HepG2 (cell line): ENCODE data around the gene HERC4. TPM values are rescaled to one million over a fixed set of nuclear protein-coding genes. Genes with fewer than 3 reads are reported as not detected.
A peak's percentile ranks its signal among the peaks of the same experiment; 100 is the strongest.

Experiments
- CBX1 ChIP-seq: IDR thresholded peaks from one replicate; pipeline ENCODE4 v1.6.1; 2016; ENCODE audit warnings: antibody characterized with exemption, low read depth
- CCAR2 ChIP-seq: fragments of 200-400 bp; formaldehyde crosslinking; optimal IDR thresholded peaks from 2 replicates; pipeline ENCODE3; 2018; ENCODE audit warnings: low read depth, mild to moderate bottlenecking, low read length, moderate library complexity
- CENPT ChIP-seq: sonication (generic); formaldehyde crosslinking; IDR thresholded peaks from 2 replicates; pipeline ENCODE4 v1.8.0; 2022; ENCODE audit warnings: low read depth, mild to moderate bottlenecking, moderate library complexity, missing genetic modification reagents
- GABPB1 ChIP-seq: IDR thresholded peaks from 2 replicates; pipeline ENCODE4 v1.6.1; 2016; ENCODE audit warnings: mild to moderate bottlenecking, missing genetic modification reagents, moderate library complexity, missing compliant biosample characterization
- HDAC1 ChIP-seq: sonication (generic); formaldehyde crosslinking; IDR thresholded peaks from 2 replicates; pipeline ENCODE4 v1.5.1; 2020; ENCODE audit warnings: mild to moderate bottlenecking, missing genetic modification reagents
- HNF1B ChIP-seq: sonication (generic); formaldehyde crosslinking; IDR thresholded peaks from 2 replicates; pipeline ENCODE4 v1.5.1; 2020; ENCODE audit warnings: mild to moderate bottlenecking, moderate library complexity, missing genetic modification reagents
- HNRNPH1 ChIP-seq: fragments of 200-400 bp; formaldehyde crosslinking; optimal IDR thresholded peaks from 2 replicates; pipeline ENCODE3; 2017; ENCODE audit warnings: mild to moderate bottlenecking, low read depth, low read length
- MEIS2 ChIP-seq: sonication (generic); formaldehyde crosslinking; IDR thresholded peaks from 2 replicates; pipeline ENCODE4 v1.9.0; 2021; ENCODE audit warnings: mild to moderate bottlenecking, missing genetic modification reagents
- MTF2 ChIP-seq: sonication (generic); formaldehyde crosslinking; IDR thresholded peaks from 2 replicates; pipeline ENCODE4 v1.5.0; 2020; ENCODE audit warnings: missing genetic modification reagents, borderline replicate concordance
- PHF20 ChIP-seq: sonication (generic); formaldehyde crosslinking; IDR thresholded peaks from 2 replicates; pipeline ENCODE4 v1.5.0; 2020; ENCODE audit warnings: mild to moderate bottlenecking, missing genetic modification reagents
- REL ChIP-seq: sonication (generic); formaldehyde crosslinking; conservative IDR thresholded peaks from 2 replicates; pipeline ENCODE4 v1.8.0; 2022; ENCODE audit warnings: mild to moderate bottlenecking, missing genetic modification reagents, moderate library complexity
- RXRB ChIP-seq: IDR thresholded peaks from 2 replicates; pipeline ENCODE4 v1.6.1; 2016; ENCODE audit warnings: borderline replicate concordance, missing genetic modification reagents, missing compliant biosample characterization
- SMARCC2 ChIP-seq: fragments of 450-650 bp; IDR thresholded peaks from 2 replicates; pipeline ENCODE4 v1.6.1; 2017; ENCODE audit warnings: antibody characterized with exemption, mild to moderate bottlenecking
- SOX6 ChIP-seq, 2 experiments: fragments of 450-650 bp in 1 of 2; sonication (generic) in 1 of 2; formaldehyde crosslinking in 1 of 2; IDR thresholded peaks; 2 replicates each; pipeline versions ENCODE4 v1.4.0 to v1.6.1; 2017 to 2020; ENCODE audit warnings: antibody characterized with exemption in 1 of 2, mild to moderate bottlenecking in 1 of 2, missing genetic modification reagents in 1 of 2
- THAP8 ChIP-seq: sonication (generic); formaldehyde crosslinking; IDR thresholded peaks from 2 replicates; pipeline ENCODE4 v1.5.1; 2020; ENCODE audit warnings: missing genetic modification reagents, mild to moderate bottlenecking, borderline replicate concordance
- ZFYVE20 ChIP-seq: sonication (generic); formaldehyde crosslinking; IDR thresholded peaks from 2 replicates; pipeline ENCODE4 v1.8.0; 2023; ENCODE audit warnings: low read depth, mild to moderate bottlenecking, moderate library complexity, missing genetic modification reagents, borderline replicate concordance
- ZNF225 ChIP-seq: sonication (generic); formaldehyde crosslinking; IDR thresholded peaks from 2 replicates; pipeline ENCODE4 v1.4.0; 2020; ENCODE audit warnings: mild to moderate bottlenecking, missing genetic modification reagents
- ZNF44 ChIP-seq: sonication (generic); formaldehyde crosslinking; IDR thresholded peaks from 2 replicates; pipeline ENCODE4 v1.5.1; 2020; ENCODE audit warnings: mild to moderate bottlenecking, missing genetic modification reagents
- ZNF607 ChIP-seq: sonication (generic); formaldehyde crosslinking; IDR thresholded peaks from 2 replicates; pipeline ENCODE4 v1.5.1; 2020; ENCODE audit warnings: missing genetic modification reagents, mild to moderate bottlenecking, borderline replicate concordance
- ZNF746 ChIP-seq: sonication (generic); formaldehyde crosslinking; IDR thresholded peaks from 2 replicates; pipeline ENCODE4 v1.8.0; 2022; ENCODE audit warnings: mild to moderate bottlenecking, missing genetic modification reagents
- ZSCAN21 ChIP-seq: sonication (generic); formaldehyde crosslinking; IDR thresholded peaks from 2 replicates; pipeline ENCODE4 v1.8.0; 2022; ENCODE audit warnings: mild to moderate bottlenecking, missing genetic modification reagents, moderate library complexity, borderline replicate concordance
- polyA plus RNA-seq, 8 experiments: library from polyadenylated mRNA; depleted of rRNA in 3 of 8; stranded (reverse) in 7 of 8; unstranded in 1 of 8; fragments of >200 nt; fragmentation: Illumina TruSeq in 4 of 8; extraction: Trizol in 4 of 8; gene quantifications; 2 replicates each; pipeline versions ENCODE4 v1.2.1 to v1.2.3, GENCODE V29; 2011 to 2016; ENCODE audit warnings: low read depth in 4 of 8, missing spikeins in 1 of 8, mixed read lengths in 1 of 8; ENCODE audit not compliant: insufficient read depth in 1 of 8
- total RNA-seq, 5 experiments: library from RNA; depleted of rRNA; stranded (reverse); fragments of >200 nt; fragmentation: Illumina TruSeq; extraction: Trizol; gene quantifications; 2 replicates each; pipeline ENCODE4 v1.2.3, GENCODE V29; 2016; ENCODE audit warnings: low read depth in 1 of 5
- TF ChIP-seq, protein P1 (sequence below): sonication (generic); formaldehyde crosslinking; IDR thresholded peaks from 2 replicates; pipeline ENCODE4 v1.8.1; 2023; ENCODE audit warnings: missing genetic modification reagents, mild to moderate bottlenecking, borderline replicate concordance
- TF ChIP-seq, protein P2 (sequence below): sonication (generic); formaldehyde crosslinking; IDR thresholded peaks from 2 replicates; pipeline ENCODE4 v1.5.1; 2020; ENCODE audit warnings: missing genetic modification reagents, mild to moderate bottlenecking, borderline replicate concordance
- TF ChIP-seq, protein P3 (sequence below): sonication (generic); formaldehyde crosslinking; IDR thresholded peaks from 2 replicates; pipeline ENCODE4 v1.4.0; 2020; ENCODE audit warnings: mild to moderate bottlenecking, missing genetic modification reagents

The HERC4 gene
- total and polyA plus RNA-seq, 2 of the 13 experiments (the other 11 are each of a cell fraction or from before 2014, with no cell fraction given) = 9.8 to 20.2 TPM

DNA sequence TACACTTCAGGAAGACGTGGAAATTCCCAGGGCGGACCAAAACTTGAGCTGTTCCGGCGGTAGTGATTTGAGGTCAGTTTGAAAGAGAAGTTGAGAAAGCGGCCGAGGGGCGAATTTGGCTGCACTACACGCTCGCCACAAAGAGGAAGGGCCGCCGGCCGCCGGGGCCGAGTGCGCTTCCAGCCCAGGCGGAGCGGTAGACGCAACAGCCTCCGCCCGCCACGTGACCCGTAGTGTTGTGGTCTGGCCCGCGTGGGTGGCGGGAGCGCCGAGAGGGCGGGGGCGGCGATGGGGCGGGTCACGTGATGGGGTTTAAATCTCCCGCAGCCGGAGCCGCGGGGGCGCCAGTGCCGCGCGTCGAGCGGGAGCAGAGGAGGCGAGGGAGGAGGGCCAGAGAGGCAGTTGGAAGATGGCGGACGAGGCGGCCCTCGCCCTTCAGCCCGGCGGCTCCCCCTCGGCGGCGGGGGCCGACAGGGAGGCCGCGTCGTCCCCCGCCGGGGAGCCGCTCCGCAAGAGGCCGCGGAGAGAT, 190.7 kb downstream of the HERC4 start, which contains the start of gene SIRT1 (continued):
- TF ChIP-seq CCAR2 = no peak
- peak; percentile 71 for TF ChIP-seq PHF20
- peak; percentile 70 for TF ChIP-seq RXRB (CRISPR knock-in tag)
- 0 out of 2 replicates have a peak, but pooled peaks have one; percentile 21 for TF ChIP-seq ZFYVE20 (CRISPR knock-in tag)
- TF ChIP-seq SOX6 (IDR thresholded peaks at IDR 0.05) = no peak
- TF ChIP-seq SOX6 (CRISPR knock-in tag; IDR thresholded peaks at IDR 0.05) = peak; percentile 85
- TF ChIP-seq HNF1B (CRISPR knock-in tag) = peak; percentile 51; the same call in 1 of the 2 replicates
- TF ChIP-seq MEIS2 (CRISPR knock-in tag) = peak; percentile 59; the same call in 1 of the 2 replicates
- TF ChIP-seq, protein P1, sequence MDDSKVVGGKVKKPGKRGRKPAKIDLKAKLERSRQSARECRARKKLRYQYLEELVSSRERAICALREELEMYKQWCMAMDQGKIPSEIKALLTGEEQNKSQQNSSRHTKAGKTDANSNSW (CRISPR knock-in tag) = peak; percentile 80; the same call in 1 of the 2 replicates
- TF ChIP-seq, protein P2, sequence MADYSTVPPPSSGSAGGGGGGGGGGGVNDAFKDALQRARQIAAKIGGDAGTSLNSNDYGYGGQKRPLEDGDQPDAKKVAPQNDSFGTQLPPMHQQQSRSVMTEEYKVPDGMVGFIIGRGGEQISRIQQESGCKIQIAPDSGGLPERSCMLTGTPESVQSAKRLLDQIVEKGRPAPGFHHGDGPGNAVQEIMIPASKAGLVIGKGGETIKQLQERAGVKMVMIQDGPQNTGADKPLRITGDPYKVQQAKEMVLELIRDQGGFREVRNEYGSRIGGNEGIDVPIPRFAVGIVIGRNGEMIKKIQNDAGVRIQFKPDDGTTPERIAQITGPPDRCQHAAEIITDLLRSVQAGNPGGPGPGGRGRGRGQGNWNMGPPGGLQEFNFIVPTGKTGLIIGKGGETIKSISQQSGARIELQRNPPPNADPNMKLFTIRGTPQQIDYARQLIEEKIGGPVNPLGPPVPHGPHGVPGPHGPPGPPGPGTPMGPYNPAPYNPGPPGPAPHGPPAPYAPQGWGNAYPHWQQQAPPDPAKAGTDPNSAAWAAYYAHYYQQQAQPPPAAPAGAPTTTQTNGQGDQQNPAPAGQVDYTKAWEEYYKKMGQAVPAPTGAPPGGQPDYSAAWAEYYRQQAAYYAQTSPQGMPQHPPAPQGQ (CRISPR knock-in tag) = peak; percentile 78; the same call in 1 of the 2 replicates
- TF ChIP-seq ZSCAN21 (CRISPR knock-in tag) = peak; percentile 95
- peak; percentile 42 for TF ChIP-seq CBX1
- TF ChIP-seq, protein P3, sequence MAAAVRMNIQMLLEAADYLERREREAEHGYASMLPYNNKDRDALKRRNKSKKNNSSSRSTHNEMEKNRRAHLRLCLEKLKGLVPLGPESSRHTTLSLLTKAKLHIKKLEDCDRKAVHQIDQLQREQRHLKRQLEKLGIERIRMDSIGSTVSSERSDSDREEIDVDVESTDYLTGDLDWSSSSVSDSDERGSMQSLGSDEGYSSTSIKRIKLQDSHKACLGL (CRISPR knock-in tag) = peak; percentile 93
- no peak; the same call in 1 of the 2 replicates for TF ChIP-seq CENPT (CRISPR knock-in tag)
- TF ChIP-seq GABPB1 (CRISPR knock-in tag) = peak; percentile 79
- TF ChIP-seq ZNF746 = peak; percentile 81
- peak; percentile 72; the same call in 1 of the 2 replicates for TF ChIP-seq ZNF225 (CRISPR knock-in tag)
- peak; percentile 76; the same call in 1 of the 2 replicates for TF ChIP-seq ZNF44 (CRISPR knock-in tag)
- TF ChIP-seq THAP8 (CRISPR knock-in tag) = peak; percentile 21; the same call in 1 of the 2 replicates
- TF ChIP-seq HNRNPH1 = no peak
- peak; percentile 89 for TF ChIP-seq HDAC1 (CRISPR knock-in tag)
- peak; percentile 97 for TF ChIP-seq REL (CRISPR knock-in tag)
- TF ChIP-seq MTF2 (CRISPR knock-in tag) = no peak
- TF ChIP-seq SMARCC2 = no peak
- TF ChIP-seq ZNF607 (CRISPR knock-in tag) = 0 out of 2 replicates have a peak, but pooled peaks have one; percentile 82
